Lower leg skin (tissue), 4 donors: ENCODE results near the gene CMSS1. TPM values are rescaled to one million over a fixed set of nuclear protein-coding genes. Genes with fewer than 3 reads are reported as not detected.

ENCODE experiments used
- DNase-seq, 2 donors: peaks; one replicate each; pipeline ENCODE4 v3.0.0-alpha.2; 2019; ENCODE audit warnings: low spot score in 2 of 2
- H3K4me3 ChIP-seq: fragments of 200-600 bp; sonication (generic); 2 replicates; pipeline ENCODE4 v1.5.1; 2017; ENCODE audit warnings: mild to moderate bottlenecking, low read depth; ENCODE audit not compliant: poor library complexity, severe bottlenecking
- CTCF ChIP-seq, 3 donors: fragments of 450-650 bp; IDR thresholded peaks; one replicate each; pipeline ENCODE4 v1.5.1; 2016; ENCODE audit warnings: antibody characterized with exemption in 3 of 3, mild to moderate bottlenecking in 3 of 3, moderate library complexity in 2 of 3
- POLR2A ChIP-seq, 2 donors: fragments of 450-650 bp; IDR thresholded peaks; one replicate each; pipeline ENCODE4 v1.6.1; 2016 to 2017; ENCODE audit warnings: antibody characterized with exemption in 2 of 2, mild to moderate bottlenecking in 1 of 2, moderate library complexity in 1 of 2
- WGBS, 2 donors: methylation state at CpG; one replicate each; pipeline ENCODE4 v1.1.5; 2018; 5-methylcytosine and 5-hydroxymethylcytosine counted together
- intact Hi-C: fragments of 100-400 bp; cut with DNase I; formaldehyde crosslinking; loops from one replicate; pipeline ENCODE4 v1.15.0; 2023; ENCODE audit warnings: low total_unique reads
- total RNA-seq, 4 donors: library from RNA; depleted of rRNA; stranded (reverse); fragments of >200 nt; gene quantifications; one replicate each; pipeline ENCODE4 v1.1.0, GENCODE V29; 2016

Gene CMSS1
- total RNA-seq, 4 donors from 2014 or later: 3.7 to 13.2 (median 7.5) TPM

- intact Hi-C loops: no loop called here
- no peak overlapping the region for H3K4me3 ChIP-seq
- 92 to 95% methylated on average over 2 of the region's 2 CpGs for WGBS, 2 donors
- DNase-seq: no peak
- no peak for TF ChIP-seq CTCF (IDR thresholded peaks at IDR 0.05)
- TF ChIP-seq POLR2A (IDR thresholded peaks at IDR 0.05): no peak
Measured at GRCh38 chr3:100165926-100166550, 348.4 kb downstream of the CMSS1 start.

- 71 to 77% methylated on average over 4 of the region's 4 CpGs for WGBS, 2 donors
- intact Hi-C loops: no loop called here
Measured at GRCh38 chr3:100169201-100169920, 351.7 kb downstream of the CMSS1 start.

GRCh38 chr3:100170486-100170885, 352.8 kb downstream of the CMSS1 start:
- DNase-seq: no peak
- TF ChIP-seq CTCF (IDR thresholded peaks at IDR 0.05) (no peak), POLR2A (IDR thresholded peaks at IDR 0.05) (no peak)
- 96 to 98% methylated on average over 3 of the region's 3 CpGs for WGBS, 2 donors
- no peak overlapping the region for H3K4me3 ChIP-seq
- intact Hi-C loops: no loop called here

More at GRCh38 chr3:100169201-100169920, 351.7 kb downstream of the CMSS1 start:
- no peak for DNase-seq
- TF ChIP-seq CTCF (IDR thresholded peaks at IDR 0.05) (no peak), POLR2A (IDR thresholded peaks at IDR 0.05) (no peak)
- no peak overlapping the region for H3K4me3 ChIP-seq

GRCh38 chr3:100171211-100171914, 353.7 kb downstream of the CMSS1 start:
- no peak overlapping the region for H3K4me3 ChIP-seq
- intact Hi-C loops: no loop called here
- DNase-seq: no peak
- WGBS, 2 donors: 96% methylated on average over 6 of the region's 6 CpGs
- TF ChIP-seq POLR2A (IDR thresholded peaks at IDR 0.05) (no peak), CTCF (IDR thresholded peaks at IDR 0.05) (no peak)

- no peak for TF ChIP-seq POLR2A (IDR thresholded peaks at IDR 0.05)
- no peak for TF ChIP-seq CTCF (IDR thresholded peaks at IDR 0.05)
Measured at GRCh38 chr3:100173961-100174360, 356.3 kb downstream of the CMSS1 start.

More at GRCh38 chr3:100173961-100174360, 356.3 kb downstream of the CMSS1 start:
- H3K4me3 ChIP-seq: no peak overlapping the region
- DNase-seq: no peak
- intact Hi-C loops: no loop called here
- 81 to 91% methylated on average over 1 of the region's 1 CpG for WGBS, 2 donors
